BE2C (cell line): ENCODE results near the gene NPAS3.

ENCODE experiments used
- DNase-seq: peaks from one replicate; pipeline ENCODE4 v3.0.0-alpha.2; 2020
- H3K27me3 ChIP-seq: fragments of 250-450 bp; sonication (Bioruptor Pico); 2 replicates; pipeline ENCODE4 v1.5.1; 2020; ENCODE audit warnings: mild to moderate bottlenecking
- H3K36me3 ChIP-seq: fragments of 250-450 bp; sonication (Bioruptor Pico); 2 replicates; pipeline ENCODE4 v1.5.1; 2020; ENCODE audit warnings: mild to moderate bottlenecking
- H3K4me1 ChIP-seq: fragments of 250-450 bp; sonication (Bioruptor Pico); 2 replicates; pipeline ENCODE4 v1.5.1; 2020
- H3K4me3 ChIP-seq: 2 replicates; pipeline ENCODE4 v1.5.1; 2011; ENCODE audit warnings: low read depth, low read length
- H3K9me3 ChIP-seq: fragments of 250-450 bp; sonication (Bioruptor Pico); 2 replicates; pipeline ENCODE4 v1.5.1; 2020
- TF ChIP-seq, protein P1 (sequence below): IDR thresholded peaks from 2 replicates; pipeline ENCODE4 v1.5.1; 2012; ENCODE audit warnings: mild to moderate bottlenecking, low read depth, low read length

NPAS3 gene

DNA sequence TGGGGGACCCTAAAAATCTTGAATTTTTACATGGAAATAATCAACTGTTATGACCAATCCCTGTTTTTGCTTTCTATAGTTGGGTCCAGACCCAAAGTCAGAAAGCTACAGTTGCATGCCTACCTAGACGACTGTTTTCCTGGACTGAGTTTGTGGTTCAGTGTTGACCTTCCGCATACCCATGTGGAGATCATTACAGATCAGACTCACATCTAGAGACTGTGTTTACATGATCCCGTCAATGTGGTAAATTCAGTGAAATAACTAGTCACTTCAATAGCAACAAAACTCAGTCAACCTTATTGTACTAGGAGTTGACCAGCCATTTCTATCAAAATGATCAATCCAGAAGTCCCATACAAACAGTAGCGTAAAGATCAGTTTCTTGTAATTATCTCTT, 754.6 kb downstream of the NPAS3 start:
- TF ChIP-seq, protein P1, sequence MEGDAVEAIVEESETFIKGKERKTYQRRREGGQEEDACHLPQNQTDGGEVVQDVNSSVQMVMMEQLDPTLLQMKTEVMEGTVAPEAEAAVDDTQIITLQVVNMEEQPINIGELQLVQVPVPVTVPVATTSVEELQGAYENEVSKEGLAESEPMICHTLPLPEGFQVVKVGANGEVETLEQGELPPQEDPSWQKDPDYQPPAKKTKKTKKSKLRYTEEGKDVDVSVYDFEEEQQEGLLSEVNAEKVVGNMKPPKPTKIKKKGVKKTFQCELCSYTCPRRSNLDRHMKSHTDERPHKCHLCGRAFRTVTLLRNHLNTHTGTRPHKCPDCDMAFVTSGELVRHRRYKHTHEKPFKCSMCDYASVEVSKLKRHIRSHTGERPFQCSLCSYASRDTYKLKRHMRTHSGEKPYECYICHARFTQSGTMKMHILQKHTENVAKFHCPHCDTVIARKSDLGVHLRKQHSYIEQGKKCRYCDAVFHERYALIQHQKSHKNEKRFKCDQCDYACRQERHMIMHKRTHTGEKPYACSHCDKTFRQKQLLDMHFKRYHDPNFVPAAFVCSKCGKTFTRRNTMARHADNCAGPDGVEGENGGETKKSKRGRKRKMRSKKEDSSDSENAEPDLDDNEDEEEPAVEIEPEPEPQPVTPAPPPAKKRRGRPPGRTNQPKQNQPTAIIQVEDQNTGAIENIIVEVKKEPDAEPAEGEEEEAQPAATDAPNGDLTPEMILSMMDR: no peak
- no peaks in the 10 kb centered on the region for H3K27me3 ChIP-seq
- no peaks in the 10 kb centered on the region for H3K9me3 ChIP-seq
- H3K4me1 ChIP-seq: peaks cover 11% of the 10 kb centered on the region
- no peaks in the 10 kb centered on the region for H3K36me3 ChIP-seq
- DNase-seq: no peak
- no peak overlapping the region for H3K4me3 ChIP-seq

DNA sequence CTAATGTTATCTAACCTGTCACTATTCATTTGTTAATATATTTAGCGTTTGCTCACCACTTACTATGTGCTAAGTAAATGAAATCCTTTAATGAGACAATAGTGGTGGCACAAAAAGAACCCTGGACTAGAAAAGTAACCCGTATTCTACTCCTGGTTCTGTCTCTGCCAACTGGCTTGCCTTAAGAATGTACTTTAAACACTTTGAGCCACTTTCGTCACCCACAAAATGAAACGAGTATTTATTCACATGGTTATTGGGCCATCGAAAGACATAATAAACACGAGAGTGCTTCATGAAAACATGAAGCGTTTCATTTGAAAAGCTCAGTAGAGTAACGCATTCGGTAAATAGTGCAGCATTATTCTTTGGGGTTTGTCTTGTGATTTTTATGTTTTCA, 757.5 kb downstream of the NPAS3 start:
- TF ChIP-seq, protein P1: no peak
- no peaks in the 10 kb centered on the region for H3K36me3 ChIP-seq
- H3K27me3 ChIP-seq: no peaks in the 10 kb centered on the region
- peaks cover 11% of the 10 kb centered on the region for H3K4me1 ChIP-seq
- H3K9me3 ChIP-seq: no peaks in the 10 kb centered on the region
- no peak overlapping the region for H3K4me3 ChIP-seq
- DNase-seq: no peak

DNA sequence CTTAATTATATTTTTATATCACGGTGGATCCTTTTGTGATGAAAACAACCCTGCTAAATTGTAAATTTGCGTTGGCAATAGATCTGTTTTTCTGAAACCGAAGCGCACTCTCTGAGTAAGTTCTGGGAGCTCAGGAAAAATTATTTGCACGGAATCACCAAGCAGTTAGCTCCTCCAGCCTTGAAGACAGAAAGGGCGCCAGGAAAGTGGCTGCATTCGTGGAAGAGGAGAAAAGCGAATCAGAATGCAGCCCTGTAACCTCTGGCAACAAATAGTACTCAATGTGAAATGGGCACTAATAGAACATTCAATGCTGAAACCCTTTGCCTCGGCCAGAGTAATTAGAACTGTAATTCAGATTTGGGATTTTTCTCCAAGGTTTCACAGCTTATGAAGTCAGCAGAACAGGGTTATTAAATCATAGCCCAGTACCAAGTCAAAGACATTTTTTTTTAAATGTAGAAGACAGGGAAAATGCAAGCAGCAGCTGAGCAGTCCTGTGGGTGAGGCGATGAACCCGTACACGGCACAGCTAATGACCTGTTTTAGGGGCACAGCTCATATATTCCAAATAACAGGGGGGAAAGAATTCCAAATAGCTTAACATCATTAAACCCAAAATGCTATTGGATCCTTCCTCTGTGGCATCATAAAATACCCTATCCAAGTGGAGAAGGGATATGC, 760.8 kb downstream of the NPAS3 start:
- Histone ChIP-seq H3K36me3 (no peaks in the 10 kb centered on the region), H3K9me3 (no peaks in the 10 kb centered on the region), H3K4me1 (peaks cover 4% of the 10 kb centered on the region; the same call in 1 of the 2 replicates), H3K4me3 (no peak overlapping the region), H3K27me3 (no peaks in the 10 kb centered on the region)
- TF ChIP-seq, protein P1: no peak
- no peak for DNase-seq

DNA sequence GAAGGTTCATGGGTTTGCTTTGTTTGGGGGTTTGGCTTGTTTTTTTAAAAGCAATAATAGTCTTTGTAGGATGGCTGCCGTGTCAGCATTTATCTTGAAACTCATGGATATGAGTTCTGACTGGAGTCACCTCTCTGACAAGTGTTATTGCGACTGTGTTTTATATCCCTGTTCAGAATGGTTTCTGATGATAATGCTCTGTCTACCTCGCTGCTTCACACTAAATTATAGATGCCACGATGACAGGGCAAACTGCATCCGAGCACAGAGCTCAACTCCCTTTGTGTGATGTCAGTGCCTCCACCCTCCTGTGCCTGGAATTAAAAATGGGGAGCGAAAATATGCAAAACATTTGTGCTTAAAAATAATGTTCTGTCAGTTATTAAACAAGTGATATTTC, 761.4 kb downstream of the NPAS3 start:
- Histone ChIP-seq H3K36me3 (no peaks in the 10 kb centered on the region), H3K4me1 (peaks cover 4% of the 10 kb centered on the region; the same call in 1 of the 2 replicates), H3K4me3 (no peak overlapping the region), H3K27me3 (no peaks in the 10 kb centered on the region), H3K9me3 (no peaks in the 10 kb centered on the region)
- no peak for DNase-seq
- TF ChIP-seq, protein P1: no peak

DNA sequence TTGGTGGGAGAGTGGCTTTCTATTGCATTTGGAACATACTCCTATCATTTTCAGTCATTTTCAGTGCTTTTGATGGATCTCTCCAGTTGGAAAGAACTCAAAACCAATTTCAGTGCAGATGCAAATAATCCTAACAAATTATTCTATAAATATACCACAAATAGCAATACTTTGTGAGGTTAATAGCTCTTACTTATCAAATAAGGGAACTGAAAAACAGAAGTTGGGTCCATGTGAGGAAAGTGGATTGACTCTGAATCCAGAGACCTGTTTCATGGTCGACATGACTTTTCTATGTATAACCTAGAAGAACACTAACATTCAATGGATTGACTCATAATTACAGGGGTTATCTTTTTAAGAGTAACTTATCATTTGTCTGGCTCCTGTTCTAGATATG, 763.6 kb downstream of the NPAS3 start:
- H3K27me3 ChIP-seq: no peaks in the 10 kb centered on the region
- H3K4me3 ChIP-seq: no peak overlapping the region
- no peaks in the 10 kb centered on the region for H3K36me3 ChIP-seq
- DNase-seq: no peak
- H3K4me1 ChIP-seq: peaks cover under 1% of the 10 kb centered on the region; the same call in 1 of the 2 replicates
- no peaks in the 10 kb centered on the region for H3K9me3 ChIP-seq
- TF ChIP-seq, protein P1: no peak

DNA sequence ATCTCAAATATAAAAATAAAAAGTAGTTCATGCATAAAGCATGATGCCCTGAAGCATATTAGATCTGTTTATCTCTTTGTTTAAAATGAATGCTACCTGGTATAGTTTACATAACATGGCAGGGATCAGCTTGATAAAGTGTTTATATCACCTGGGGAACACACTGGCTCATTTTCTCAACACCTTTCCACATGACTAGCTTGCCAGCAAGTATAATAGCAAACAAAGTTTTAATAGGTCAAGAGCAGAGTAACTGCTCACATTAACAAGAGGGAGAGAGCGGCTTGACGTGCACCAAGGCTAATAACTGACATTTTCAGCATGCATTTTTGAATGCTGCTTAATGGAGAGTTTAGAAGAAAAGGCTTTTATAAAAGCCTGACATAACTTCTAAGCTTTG, 765.8 kb downstream of the NPAS3 start:
- Histone ChIP-seq H3K4me3 (no peak overlapping the region), H3K9me3 (no peaks in the 10 kb centered on the region), H3K36me3 (no peaks in the 10 kb centered on the region), H3K4me1 (no peaks in the 10 kb centered on the region), H3K27me3 (no peaks in the 10 kb centered on the region)
- DNase-seq: no peak
- TF ChIP-seq, protein P1: no peak
